Kidney (tissue), 14 donors: ENCODE results near the gene BNIP2. TPM values are rescaled to one million over a fixed set of nuclear protein-coding genes. Genes with fewer than 3 reads are reported as not detected.
"Not testable (repeated sequence)": the region's sequence is repeated elsewhere in the genome, so short reads cannot be mapped to it uniquely, and the experiment has no call there.

Experiments
- DNase-seq, 5 donors: peaks; one replicate each; pipeline ENCODE4 v3.0.0-alpha.2; 2013 to 2020
- FAIRE-seq: peaks from 2 replicates; lab custom pipeline; 2012; peaks lifted over from hg19 to GRCh38; lab: Jason Lieb, UNC
- H3K27ac ChIP-seq, 2 donors: one replicate each; pipeline ENCODE4 v1.7.0; 2013; ENCODE audit warnings: low read depth in 2 of 2, low read length in 2 of 2, inconsistent platforms in 1 of 2
- H3K27me3 ChIP-seq: one replicate; pipeline ENCODE4 v1.7.1; 2013; ENCODE audit warnings: low read length, inconsistent platforms; ENCODE audit not compliant: control insufficient read depth, insufficient read depth
- H3K36me3 ChIP-seq, 3 donors: one replicate each; pipeline versions ENCODE4 v1.7.0 to v1.7.1; 2013; ENCODE audit warnings: low read length in 3 of 3, control low read depth in 1 of 3, inconsistent platforms in 1 of 3; ENCODE audit not compliant: insufficient read depth in 3 of 3, control insufficient read depth in 2 of 3
- H3K4me1 ChIP-seq, 3 donors: one replicate each; pipeline versions ENCODE4 v1.7.0 to v1.7.1; 2013; ENCODE audit warnings: low read length in 3 of 3, inconsistent platforms in 1 of 3, low read depth in 1 of 3; ENCODE audit not compliant: control insufficient read depth in 2 of 3, insufficient read depth in 2 of 3
- H3K4me3 ChIP-seq, 3 donors: one replicate each; pipeline versions ENCODE4 v1.7.0 to v1.8.1; 2013; ENCODE audit warnings: low read length in 3 of 3, control low read depth in 1 of 3, inconsistent platforms in 1 of 3
- H3K9ac ChIP-seq, 3 donors: one replicate each; pipeline versions ENCODE4 v1.7.0 to v1.7.1; 2013; ENCODE audit warnings: low read length in 3 of 3, control low read depth in 1 of 3, inconsistent platforms in 1 of 3
- H3K9me3 ChIP-seq, 3 donors: one replicate each; pipeline versions ENCODE4 v1.7.0 to v1.7.1; 2013; ENCODE audit warnings: low read length in 3 of 3, control low read depth in 1 of 3, inconsistent platforms in 1 of 3; ENCODE audit not compliant: control insufficient read depth in 2 of 3, insufficient read depth in 1 of 3
- intact Hi-C: fragments of 100-400 bp; cut with DNase I; formaldehyde crosslinking; loops from one replicate; pipeline ENCODE4 v1.11.1; 2022
- polyA plus RNA-seq: library from polyadenylated mRNA; stranded (reverse); fragments of 350-450 nt; fragmentation: Illumina TruSeq; extraction: RNeasy Lipid Tissue Mini Kit (QIAGEN cat#74804); gene quantifications from one replicate; pipeline ENCODE4 v1.2.3, GENCODE V29; 2014; ENCODE audit warnings: low read depth, low replicate concordance; ENCODE audit not compliant: insufficient read depth
- total RNA-seq: library from RNA; stranded (reverse); fragmentation: NEBNext Ultra II Directional; extraction: Animal tissue kit (Norgen Biotek cat#: 25700); gene quantifications from one replicate; pipeline ENCODE4 v1.2.1, GENCODE V29; 2021
- TF ChIP-seq, protein P1 (sequence below): IDR thresholded peaks from 3 replicates; pipeline ENCODE4 v1.5.1; 2012; ENCODE audit warnings: mild to moderate bottlenecking, moderate library complexity, borderline replicate concordance; ENCODE audit not compliant: insufficient read depth; ENCODE audit errors: extremely low read depth
- donor health status: control.
- donor health status: control.
- donor health status: control.
- donor health status: control.
- donor health status: control.
- donor health status: DM: yes; HTN: yes; CAD: no.
- donor health status: Normal renal cell carcinoma (clear cell type).

The BNIP2 gene
- total and polyA plus RNA-seq, 2 donors from 2014 or later = 18.2 to 73.8 TPM

DNA sequence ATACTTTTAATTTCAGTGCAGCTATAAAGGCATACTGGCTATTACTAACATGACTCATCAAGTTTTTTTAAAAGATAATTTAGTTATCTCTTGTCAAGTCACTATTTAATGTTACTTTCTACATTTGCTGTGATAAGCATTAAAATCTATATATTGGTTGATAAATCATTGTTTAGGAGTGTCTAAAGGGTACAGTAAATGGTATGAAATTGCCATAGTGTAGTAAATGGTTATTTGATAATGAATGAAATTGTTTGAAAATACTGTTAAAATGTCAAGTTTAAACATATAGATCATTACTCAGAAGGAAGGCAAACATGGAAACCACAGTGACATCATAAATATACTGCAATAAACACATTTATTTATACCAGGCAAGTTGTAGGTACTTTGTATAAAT is 13.2 kb upstream of the BNIP2 start:
- Histone ChIP-seq H3K36me3 (no peaks in the 10 kb centered on the region), H3K27me3 (no peaks in the 10 kb centered on the region), H3K9me3 (peaks cover 0 to 3% (median 0%) of the 10 kb centered on the region in 3 donors), H3K9ac (no peak overlapping the region), H3K4me3 (no peak overlapping the region), H3K4me1 (no peaks in the 10 kb centered on the region), H3K27ac (no peak overlapping the region)
- DNase-seq = no peak
- intact Hi-C loops = no loop called here
- no peak for FAIRE-seq
- TF ChIP-seq, protein P1, sequence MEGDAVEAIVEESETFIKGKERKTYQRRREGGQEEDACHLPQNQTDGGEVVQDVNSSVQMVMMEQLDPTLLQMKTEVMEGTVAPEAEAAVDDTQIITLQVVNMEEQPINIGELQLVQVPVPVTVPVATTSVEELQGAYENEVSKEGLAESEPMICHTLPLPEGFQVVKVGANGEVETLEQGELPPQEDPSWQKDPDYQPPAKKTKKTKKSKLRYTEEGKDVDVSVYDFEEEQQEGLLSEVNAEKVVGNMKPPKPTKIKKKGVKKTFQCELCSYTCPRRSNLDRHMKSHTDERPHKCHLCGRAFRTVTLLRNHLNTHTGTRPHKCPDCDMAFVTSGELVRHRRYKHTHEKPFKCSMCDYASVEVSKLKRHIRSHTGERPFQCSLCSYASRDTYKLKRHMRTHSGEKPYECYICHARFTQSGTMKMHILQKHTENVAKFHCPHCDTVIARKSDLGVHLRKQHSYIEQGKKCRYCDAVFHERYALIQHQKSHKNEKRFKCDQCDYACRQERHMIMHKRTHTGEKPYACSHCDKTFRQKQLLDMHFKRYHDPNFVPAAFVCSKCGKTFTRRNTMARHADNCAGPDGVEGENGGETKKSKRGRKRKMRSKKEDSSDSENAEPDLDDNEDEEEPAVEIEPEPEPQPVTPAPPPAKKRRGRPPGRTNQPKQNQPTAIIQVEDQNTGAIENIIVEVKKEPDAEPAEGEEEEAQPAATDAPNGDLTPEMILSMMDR = no peak

DNA sequence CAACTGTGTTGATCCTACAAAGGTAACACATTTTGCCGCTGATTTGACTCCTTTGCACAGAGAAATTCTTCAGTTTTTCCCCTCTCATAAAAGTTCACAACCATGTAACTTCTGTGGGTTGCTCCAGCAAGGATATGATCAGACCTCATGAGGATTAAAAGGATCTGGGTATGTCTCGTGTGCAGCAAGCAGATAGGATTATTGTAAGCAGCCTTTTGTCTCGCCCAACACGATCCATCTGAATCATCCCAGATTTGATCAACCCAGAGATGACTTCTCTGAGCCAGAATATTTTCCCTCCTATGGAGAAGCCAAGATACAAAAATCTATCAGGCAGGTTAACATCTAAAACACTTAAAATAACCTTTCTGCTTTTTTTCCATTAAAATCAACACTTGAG is 12.8 kb upstream of the BNIP2 start:
- FAIRE-seq (no peak), DNase-seq (no peak)
- Histone ChIP-seq H3K36me3 (no peaks in the 10 kb centered on the region), H3K9ac (no peak overlapping the region), H3K4me1 (no peaks in the 10 kb centered on the region), H3K27ac (no peak overlapping the region), H3K27me3 (no peaks in the 10 kb centered on the region), H3K4me3 (no peak overlapping the region), H3K9me3 (no peaks in the 10 kb centered on the region)
- intact Hi-C loops = no loop called here
- TF ChIP-seq, protein P1 = no peak

DNA sequence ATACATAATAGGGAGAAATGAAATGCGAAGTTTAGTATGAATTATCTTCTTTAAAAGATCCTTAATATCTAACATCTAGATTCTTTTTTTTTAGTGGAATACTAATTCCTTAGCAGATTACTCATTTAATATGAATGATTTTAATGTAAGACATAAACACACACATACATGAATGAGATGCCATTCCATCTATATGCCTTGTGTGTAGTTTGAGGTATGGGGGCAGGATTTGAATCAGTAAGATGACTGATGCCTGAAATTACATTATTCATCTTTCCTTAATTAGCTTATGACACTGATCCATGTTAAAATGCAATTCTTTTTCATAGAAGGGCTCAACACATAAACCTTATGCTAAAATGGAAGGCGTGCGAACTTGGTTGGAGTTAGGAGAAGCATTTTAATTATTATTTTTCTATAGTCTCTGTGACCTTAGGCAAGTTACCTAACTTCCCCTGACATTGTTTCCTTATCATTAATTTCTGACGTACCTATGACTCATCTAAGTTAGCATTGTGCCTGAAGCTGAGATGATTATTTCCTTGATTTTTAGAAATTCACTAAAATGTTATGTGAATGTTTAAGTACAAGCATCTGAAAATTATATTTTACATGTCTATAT is 10.8 kb upstream of the BNIP2 start:
- Histone ChIP-seq H3K36me3 (no peaks in the 10 kb centered on the region), H3K4me1 (no peaks in the 10 kb centered on the region), H3K27ac (no peak overlapping the region), H3K9me3 (no peaks in the 10 kb centered on the region), H3K9ac (no peak overlapping the region), H3K4me3 (no peak overlapping the region), H3K27me3 (no peaks in the 10 kb centered on the region)
- DNase-seq = no peak
- TF ChIP-seq, protein P1 = no peak
- no peak for FAIRE-seq
- intact Hi-C loops = no loop called here

DNA sequence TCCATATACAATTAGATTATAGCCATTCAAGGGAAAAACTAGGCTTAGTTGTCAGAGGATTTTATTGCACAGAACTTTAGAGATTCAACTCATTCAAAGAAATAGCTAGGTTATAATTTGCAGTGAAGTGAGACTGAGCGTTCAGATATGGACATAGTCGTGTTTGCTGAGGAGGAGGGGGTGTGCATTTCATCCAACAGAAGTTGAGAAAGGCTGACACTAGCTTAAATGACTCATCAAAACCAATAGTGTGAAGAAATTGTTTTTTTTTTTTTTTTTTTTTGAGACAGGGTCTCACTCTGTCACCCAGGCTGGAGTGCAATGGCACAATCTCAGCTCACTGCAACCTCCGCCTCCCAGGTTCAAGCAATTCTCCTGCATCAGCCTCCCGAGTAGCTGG is 8.9 kb upstream of the BNIP2 start:
- H3K36me3 ChIP-seq, H3K4me1 ChIP-seq, FAIRE-seq, H3K27me3 ChIP-seq, intact Hi-C loops, H3K4me3 ChIP-seq, H3K9ac ChIP-seq, H3K9me3 ChIP-seq, H3K27ac ChIP-seq, DNase-seq: not testable (repeated sequence)
